GM19043 (cell line): ENCODE data around the gene DUS2.

Source experiments
- ATAC-seq: cut with Tn5 transposase; IDR thresholded peaks from one replicate; pipeline ENCODE4 v1.9.1; 2021; ENCODE audit warnings: low read depth; ENCODE audit not compliant: unreplicated experiment

The DUS2 gene

DNA sequence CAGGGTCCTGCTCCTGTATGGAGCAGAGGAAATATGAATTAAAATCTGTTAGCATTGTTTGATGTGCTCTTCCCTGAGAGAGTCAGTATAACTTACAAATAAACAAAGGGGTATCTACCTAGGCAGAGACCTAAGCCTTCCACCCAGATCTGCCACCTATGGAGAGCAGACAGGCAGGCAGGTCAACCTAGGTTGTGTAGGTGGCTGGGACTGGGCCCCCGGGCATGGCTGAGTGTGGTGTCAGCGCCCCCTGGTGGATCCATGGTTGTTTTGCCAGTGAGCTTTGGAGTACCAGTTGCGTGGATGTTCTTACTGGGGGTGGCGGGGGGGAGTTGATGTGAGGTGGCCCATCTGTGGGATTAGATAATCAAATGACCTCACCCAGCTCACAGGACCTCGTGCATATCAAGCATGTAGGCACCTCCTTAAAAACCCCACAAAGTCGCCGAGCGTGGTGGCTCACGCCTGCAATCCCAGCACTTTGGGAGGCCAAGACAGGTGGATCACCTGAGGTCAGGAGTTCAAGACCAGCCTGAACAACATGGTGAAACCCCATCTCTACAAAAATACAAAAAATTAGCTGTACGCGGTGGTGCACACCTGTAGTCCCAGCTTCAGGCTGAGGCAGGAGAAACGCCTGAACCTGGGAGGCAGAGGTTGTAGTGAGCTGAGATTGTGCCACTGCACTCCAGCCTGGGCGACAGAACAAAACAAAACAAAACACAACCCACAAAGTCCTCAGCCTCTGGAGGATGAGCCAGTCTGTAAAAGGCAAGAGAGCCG lies 17.6 kb downstream of the DUS2 start:
- ATAC-seq = peak; percentile 45

DNA sequence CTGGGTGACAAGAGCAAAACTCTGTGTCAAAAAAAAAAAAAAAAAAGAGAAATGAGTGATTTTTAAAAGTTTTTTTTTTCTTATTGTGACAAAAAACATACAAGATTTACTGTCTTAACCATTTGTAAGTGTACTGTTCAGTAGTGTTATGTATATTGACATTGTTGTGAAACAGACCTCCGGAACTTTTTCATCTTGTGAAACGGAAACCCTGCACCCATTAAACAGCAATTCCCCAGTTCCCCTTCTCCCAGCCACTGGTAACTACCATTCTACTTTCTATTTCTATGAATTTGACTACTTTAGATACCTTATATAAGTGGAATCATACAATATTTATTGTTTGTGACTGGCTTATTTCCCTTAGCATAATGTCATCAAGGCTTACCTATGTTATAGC lies 18.7 kb downstream of the DUS2 start:
- ATAC-seq = no peak

DNA sequence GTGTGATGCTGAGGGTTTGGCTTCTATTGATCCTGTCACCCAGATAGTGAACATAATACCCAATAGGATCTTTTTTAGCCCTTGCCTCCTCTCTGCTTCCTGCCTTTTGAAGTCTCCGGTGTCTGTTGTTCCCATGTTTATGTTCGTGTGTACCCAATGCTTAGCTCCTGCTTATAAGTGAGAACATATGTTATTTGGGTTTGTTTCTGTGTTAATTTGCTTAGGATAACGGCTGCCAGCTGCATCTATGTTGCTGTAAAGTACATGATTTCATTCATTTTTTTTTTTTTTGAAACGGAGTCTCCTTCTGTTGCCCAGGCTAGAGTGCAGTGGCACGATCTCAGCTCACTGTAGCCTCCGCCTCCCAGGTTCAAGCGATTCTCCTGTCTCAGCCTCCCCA lies 23.0 kb downstream of the DUS2 start:
- no peak for ATAC-seq

DNA sequence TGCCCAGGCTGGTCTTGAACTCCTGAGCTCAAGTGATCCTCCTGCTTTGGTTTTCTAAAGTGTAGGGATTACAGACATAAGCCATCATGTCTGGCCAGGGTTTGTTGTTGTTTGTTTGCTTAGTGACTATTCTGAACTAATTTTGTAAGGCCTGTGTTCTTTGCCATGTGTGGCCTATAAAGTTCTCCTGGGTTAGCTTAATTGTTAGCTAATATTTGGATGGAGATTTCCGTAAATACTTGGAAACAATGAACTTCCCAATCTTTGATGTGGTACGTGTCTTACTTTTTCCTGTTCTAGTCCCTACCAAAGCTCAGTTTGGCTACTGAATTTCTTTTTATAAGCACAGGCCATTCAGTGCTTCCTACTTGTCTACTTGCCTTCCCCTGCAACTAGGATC lies 24.9 kb downstream of the DUS2 start:
- no peak for ATAC-seq

DNA sequence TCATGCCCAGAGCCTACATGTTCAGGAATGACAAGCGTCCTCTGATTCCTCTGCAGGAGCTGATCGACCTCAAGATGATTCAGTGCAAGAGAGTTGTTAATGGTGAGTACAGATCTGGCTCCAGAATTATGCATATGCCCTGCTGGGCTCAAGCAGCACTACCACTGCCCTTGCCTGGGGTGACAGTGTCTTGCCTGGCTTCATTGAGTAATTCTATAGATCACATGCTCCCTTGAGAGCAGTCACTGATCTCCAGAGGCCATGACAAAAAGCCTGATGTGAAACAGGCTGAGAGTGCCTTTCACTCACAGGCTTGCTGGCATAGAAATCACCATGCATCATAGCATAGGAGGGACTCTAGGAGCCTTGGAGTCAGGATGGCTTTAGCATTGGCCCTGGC lies 26.4 kb downstream of the DUS2 start:
- no peak for ATAC-seq

DNA sequence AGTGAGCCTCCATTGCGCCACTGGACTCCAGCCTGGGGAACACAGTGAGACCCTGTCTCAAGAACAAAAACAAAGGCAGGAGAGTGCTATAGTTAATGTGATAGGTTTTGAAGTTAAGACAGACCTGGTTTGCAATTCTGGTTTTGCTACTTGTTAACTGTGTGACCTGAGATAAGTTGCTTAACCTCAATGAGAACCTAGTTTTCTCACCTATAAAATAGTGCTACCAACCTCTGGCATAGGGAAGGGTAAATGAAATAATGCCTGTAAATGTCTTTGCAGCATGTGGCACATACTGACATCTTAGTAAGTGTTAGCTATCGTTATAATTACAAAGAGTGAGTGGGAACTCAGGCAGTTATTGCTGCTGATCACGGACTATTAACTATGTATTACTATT lies 32.3 kb downstream of the DUS2 start:
- ATAC-seq = no peak

DNA sequence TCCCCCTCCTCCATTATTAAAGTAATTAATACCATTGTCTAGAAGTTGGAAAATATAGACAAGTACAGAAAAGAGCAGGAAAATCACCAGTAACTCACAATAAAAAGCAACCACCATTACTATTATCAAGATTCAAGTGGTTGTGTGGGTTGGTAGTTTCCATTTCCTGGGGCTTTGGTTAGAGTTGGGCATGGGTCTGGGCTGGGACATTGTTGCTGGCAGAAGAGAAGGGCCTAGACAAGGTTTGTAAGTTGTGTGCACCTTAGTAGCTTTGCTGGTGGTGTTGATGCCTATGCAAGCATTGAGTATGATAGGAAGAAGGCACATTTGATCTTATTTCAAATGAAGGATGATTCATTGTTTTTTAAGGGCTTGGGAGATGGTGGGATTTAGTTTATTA lies 36.7 kb downstream of the DUS2 start:
- ATAC-seq = no peak

DNA sequence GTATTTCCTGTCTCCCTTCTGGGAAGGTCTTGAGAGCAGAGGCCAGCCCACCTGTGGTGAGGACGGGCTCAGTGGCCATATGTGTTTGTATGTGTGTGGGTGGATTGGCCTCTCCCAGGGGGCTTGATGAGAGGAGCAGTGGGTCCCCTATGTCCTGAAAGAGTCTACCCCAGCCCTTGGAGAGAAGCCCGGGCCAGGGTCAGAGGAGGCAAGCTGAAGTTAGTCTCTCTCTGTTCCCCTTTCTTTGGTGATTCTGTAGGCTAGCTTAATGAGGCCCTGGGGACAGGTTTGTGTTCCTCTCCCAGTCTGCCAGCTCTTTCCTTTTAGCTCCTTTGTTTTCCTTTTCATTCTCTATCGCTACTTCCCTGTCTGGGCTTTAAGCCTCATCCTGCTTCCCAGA lies 38.3 kb downstream of the DUS2 start:
- ATAC-seq = no peak

DNA sequence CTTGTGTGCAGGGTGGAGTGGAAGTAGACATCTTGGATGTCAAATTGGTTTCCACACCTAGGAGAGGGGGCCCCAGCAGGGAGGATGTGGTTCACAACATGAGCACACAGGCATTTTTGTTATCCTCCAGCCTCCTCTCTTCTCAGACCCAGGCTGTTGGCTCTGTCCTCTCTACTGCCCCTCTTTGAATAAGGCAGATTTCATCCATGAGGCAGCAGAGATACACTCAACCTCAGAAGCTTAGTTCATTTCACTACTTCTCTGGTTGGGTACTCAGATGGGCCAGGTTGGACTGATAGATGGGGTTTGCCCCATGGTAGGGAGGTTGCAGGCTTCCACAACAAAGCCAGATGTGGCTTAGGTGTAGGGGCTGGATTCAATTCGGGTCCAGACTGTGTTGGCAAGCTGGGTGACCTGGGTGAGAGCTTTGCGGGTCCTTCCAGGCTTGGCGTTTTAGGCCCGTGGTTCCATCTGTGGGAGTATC lies 39.9 kb downstream of the DUS2 start:
- ATAC-seq = no peak

DNA sequence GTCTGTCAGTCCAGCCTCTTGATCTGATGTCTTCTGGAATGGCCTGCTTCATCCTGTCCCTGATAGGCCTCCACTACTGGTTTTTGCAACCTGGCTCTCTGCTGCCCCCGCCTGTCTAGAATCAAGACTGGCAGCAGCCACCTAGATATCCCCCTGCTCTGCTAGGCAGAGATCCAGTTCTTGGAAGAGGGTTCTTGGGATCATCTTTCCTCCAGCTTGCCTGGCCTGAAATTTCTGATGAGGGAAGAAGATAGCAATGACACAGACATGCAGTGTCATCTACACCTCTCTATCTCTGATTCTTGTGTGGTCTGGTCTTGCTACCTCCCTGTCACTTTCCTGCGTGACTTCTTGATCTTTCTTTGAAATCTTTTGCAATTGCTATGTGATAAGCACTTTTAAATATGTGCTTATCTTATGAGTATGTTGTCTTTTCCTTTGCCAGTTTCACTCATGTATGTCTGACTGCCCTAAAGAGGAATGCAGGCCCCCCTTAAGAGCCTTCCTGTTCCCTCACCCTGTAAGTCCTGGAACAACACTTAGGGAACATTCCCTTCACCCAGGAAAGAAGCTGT lies 41.8 kb downstream of the DUS2 start:
- ATAC-seq = no peak

DNA sequence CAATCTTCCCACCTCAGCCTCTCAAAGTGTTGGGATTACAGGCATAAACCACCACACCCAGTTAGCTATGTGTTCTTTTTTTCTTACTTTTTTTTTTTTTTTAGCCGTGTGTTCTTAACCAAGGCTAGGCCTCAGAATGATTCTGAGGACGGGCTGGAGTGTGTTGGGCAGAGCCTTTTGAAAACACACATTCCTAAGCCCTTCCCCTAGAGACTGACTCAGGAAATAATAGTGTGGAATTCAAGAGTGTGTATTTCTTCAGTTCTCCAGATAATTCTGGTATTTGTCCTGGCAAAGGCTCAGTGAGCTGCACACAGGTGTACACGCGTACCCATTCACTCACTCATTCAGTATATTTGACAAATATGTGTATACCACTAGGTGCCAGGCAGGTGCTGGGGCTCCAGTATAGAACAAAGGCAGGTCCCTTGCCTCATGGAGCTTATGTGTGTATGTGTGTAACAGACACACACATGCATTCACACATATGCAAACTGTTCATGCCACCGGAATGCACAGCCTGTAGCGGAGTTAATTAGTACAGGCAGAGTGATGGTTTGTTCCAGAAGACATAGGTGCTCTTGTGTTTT lies 42.7 kb downstream of the DUS2 start:
- no peak for ATAC-seq

DNA sequence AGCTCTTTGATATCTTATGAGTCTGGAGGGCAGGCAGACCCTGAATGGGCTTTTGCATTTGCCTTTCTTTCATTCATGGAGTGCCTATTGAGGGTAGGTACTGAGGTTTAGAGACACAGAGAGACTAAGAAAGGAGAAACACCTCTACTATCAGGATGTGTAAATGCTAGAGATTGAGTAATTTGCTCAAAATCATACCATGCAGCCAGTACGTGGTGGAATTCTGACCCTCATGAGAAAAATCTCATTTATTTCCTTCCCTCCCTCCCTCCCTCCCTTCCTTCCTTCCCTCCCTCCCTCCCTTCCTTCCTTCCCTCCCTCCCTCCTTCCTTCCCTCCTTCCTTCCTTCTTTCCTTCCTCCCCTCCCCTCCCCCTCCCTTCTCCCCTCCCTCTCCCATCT lies 43.7 kb downstream of the DUS2 start:
- ATAC-seq = no peak

DNA sequence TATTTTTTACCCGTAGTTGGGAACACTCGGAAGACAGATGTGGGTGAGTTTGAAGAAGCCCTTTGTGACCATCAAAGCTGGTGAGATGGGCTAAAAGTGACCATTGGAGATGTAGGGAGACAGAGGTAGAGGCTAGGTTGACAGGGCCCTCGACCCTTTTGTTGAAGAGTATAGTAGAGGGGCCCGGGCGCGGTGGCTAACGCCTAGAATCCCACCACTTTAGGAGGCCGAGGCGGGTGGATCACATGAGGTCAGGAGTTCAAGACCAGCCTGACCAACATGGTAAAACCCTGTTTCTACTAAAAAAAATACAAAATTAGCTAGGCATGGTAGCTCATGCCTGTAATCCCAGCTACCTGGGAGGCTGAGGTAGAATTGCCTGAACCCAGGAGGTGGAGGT lies 45.8 kb downstream of the DUS2 start:
- ATAC-seq = no peak

DNA sequence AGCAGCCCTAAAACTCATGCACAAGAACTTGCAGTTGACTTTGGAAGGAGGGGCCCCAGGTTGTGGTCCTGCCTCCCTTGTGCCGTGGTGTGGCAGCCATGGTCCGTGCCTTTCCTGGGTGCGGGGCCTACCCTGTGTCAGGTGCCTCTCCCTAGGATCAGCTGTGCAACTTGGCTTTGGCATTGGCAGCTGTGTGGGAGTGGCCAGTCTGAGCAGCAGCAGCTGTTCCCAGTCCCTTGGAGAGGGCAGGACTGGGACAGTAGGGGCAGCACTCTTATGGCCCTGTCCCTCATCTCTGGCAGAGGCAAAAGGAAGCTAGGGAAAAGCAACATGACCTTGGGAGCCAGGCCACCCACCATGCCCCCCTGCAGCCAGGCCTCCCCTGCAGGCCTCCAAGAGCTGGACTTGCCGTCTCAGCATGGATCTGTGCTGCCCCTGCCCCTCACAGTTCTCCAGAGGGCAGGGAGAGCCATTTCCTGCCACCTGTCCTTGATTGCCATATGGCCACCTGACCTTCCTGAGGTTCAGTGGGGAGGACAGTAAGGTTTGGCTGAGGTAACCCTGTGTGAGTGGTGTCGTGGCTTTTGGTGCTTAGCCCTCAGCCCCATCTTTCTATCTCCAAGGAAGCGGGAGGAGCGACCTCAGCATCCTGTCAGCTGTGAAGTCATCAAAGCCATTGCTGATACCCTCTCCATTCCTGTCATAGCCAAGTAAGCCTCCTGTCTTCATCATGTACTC lies 46.6 kb downstream of the DUS2 start:
- no peak for ATAC-seq

DNA sequence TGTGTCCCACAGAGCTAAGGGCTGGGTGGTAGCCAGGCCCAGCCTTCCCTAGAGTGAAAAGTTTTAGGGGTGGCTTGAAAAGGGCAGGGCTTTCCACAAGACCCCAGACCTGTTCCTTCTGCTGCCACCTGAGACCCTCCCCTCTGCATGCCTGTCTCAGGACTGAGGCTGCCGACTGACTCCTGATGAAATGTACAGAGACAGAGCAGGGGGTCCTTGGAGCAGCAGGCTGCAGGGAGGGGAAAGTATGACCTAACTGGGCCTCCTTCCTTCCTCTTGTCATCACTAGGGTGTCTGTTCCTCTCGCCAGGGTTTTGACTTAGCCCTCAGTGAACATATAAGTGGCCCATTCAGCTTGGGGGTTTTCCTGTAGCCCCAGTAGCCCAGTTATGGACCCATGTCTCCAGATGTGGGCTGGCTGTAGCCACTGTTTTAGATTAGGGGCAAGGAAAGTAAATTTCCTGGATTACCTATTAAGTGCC lies 47.2 kb downstream of the DUS2 start:
- peak; percentile 30 for ATAC-seq

DNA sequence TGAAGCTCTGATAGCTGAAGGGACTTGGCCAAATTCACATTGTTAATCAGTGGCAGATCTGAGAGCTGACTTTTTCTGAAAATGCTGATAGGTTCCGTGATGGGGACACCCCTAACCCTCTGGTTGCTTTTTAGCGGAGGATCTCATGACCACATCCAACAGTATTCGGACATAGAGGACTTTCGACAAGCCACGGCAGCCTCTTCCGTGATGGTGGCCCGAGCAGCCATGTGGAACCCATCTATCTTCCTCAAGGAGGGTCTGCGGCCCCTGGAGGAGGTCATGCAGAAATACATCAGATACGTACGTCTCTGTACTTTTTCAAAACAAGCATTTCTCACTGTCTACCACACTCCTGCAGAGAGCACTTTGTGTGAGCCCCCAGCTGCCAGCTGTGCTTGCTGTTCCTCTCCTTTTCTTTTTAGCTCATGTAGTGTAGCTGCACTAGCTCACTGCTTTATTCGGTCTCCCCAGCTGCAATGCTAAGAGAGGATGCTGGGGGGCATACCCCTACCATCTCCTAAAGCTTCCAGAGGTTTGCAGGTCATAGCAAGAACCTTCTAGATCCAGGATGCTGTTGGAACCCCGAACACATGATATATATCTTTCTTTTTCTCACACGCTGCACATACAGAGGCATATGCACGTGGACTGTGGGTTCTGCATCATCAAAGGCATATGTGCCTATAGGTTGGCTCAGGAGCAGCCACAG lies 47.9 kb downstream of the DUS2 start:
- peak; percentile 36 for ATAC-seq

DNA sequence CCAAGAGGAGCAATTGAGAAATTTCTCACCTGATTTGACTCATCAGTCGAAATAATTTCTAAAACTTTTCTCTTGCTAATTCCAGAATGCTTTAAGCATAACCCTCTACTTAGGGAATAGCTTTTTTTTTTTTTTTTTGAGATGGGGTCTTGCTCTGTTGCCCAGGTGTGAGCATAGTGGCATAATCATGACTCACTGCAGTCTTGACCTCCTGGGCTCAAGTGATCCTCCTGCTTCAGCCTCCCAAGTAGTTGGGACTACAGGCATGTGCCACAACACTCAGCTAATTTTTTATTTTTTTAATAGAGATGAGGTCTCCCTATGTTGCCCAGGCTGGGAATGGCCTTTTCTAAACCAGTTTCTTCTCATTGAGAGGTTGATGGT lies 48.4 kb downstream of the DUS2 start:
- ATAC-seq = no peak

DNA sequence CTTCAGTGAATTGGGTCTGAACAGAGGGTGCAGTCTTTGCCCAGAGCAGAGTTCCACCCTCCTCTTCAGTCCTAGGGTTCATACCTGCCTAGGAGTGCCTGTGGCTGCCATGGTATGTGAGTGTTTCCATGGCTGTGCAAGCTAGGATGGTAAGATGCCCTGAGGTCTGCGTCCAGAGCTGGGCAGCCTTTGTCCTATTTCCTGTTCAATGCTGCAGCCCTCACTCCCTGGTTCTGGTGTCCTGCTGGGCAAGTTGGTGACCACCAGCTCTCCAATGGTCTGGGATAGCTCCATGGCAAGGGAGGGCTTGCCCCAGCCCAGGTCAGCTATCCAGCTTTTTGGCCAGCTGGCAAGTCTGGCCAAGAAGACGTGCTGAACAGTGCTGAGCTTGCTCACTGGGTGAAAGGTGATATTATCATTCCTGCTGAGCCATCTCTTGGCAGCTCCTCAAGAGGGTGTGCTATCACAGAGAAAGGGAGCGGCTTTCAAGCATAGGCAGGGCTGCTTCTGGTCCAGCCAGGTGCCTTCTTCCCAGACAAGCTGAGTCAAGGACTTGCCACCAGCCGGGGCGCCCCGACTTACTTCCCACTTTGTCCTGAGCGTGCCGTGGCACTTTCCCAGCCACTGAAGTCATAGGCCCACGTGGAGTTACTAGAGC lies 49.1 kb downstream of the DUS2 start:
- ATAC-seq = no peak

DNA sequence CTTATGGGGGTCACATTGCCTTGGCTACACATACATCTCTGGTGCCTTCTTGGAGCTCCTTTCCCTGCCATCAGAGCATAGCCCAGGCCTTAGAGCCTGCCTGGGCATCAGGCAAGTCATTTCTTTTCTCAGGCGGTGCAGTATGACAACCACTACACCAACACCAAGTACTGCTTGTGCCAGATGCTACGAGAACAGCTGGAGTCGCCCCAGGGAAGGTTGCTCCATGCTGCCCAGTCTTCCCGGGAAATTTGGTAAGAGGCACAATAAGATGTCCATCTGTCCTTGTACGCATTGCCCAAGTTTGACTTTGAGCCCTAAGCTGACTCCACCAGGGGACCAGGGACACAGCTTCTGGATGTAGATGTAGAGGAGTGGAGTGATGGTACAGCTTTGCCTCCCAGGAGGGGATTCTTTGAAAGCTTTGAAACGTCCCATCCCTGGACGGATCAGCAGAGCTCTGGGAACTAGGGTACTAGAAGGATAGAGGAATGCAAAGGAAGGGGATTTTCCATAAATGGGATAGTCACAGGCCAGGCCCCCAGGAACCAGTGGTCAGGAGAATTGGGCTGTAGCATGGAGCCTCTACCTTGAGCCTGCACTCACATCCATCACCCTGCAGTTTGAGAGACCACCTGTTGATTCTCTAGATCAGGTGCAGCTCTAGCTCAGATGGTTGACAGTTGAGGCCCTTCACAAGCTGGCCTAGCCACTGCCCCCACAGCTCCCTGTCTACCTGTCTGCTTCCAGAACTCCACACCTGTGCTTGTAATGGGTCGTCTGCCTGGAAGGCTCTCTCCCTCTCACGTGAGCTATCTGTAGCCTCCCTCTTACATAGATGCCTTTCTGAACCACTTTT lies 51.0 kb downstream of the DUS2 start:
- no peak for ATAC-seq
